ENCODE measurements around the gene SULT2B1.
A peak's percentile ranks its signal among the peaks of the same experiment; 100 is the strongest.
"Not testable (repeated sequence)": the region's sequence is repeated elsewhere in the genome, so short reads cannot be mapped to it uniquely, and the experiment has no call there.

The SULT2B1 gene

DNA sequence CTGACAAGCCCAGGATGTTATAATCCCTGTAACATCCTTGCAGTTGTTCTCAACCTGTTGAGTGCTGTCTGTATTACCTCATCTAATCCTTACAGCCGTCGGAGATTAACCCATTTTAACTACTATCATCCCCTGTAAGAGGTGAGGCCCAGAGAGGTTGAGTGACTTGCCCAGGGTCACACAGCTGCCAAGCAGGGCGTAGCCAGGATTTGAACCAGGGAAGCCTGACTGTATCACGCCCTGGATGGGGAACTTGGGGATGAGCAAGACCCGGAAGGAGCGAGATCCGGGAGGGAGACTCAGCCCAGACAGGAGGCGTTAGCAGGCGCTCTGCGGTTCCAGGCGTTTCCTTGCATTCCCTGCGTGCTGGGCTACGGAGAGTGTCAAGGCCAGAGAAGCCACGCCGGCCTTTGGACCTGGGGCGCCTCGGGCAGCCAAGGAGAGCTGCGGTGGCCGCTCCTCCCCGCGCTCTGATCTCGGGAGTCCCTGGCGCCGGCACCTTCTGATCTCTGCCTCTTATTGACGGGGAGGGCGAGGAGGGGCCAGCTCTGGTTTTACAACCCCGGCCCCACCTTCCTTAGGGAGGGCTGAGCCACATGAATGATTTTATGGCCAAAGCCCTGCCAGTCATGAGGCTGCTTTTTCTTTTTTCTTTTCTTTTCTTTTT lies 6.2 kb downstream of the SULT2B1 start:
- no peak overlapping the region for H3K27ac Mint-ChIP-seq
- no peak overlapping the region for H3K4me3 Mint-ChIP-seq

DNA sequence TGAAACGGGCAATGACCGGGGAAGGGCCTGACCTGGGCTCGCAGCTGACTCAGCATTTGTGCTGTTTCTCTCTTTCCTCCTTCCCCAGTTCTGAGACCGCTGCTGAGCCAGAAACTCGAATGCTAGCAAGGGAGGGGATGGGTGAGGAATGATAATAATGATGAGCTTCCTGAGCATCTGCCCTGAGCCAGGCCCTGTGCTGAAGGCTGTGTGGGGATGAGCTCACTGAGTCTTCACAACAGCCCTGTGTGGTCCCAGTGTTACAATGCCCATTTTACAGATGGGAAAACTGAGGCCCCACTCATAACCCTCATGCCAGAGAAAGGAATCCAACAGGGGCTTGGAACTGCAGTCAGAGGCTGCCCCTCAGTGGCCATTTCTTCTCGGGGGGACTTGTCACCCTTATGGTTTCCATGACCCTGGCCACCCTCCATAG lies 8.1 kb downstream of the SULT2B1 start:
- Mint-ChIP-seq H3K4me3 (no peak overlapping the region), H3K36me3 (no peaks in the 10 kb centered on the region), H3K27ac (peak overlapping the region; percentile 33), H3K9me3 (no peaks in the 10 kb centered on the region), H3K27me3 (peaks cover 36% of the 10 kb centered on the region), H3K4me1 (peaks cover 3% of the 10 kb centered on the region)
- CTCF ChIA-PET = interaction anchor here (0.6 kb wide), 1 partner anchor 1252 kb away, joined by 3 read pairs; no protein-coding TSS in a partner anchor
- no peak for DNase-seq

More for the DNA sequence above, 6.2 kb downstream of the SULT2B1 start:
- no peaks in the 10 kb centered on the region for H3K36me3 Mint-ChIP-seq
- CTCF ChIA-PET = no interaction called here
- H3K9me3 Mint-ChIP-seq = no peaks in the 10 kb centered on the region
- DNase-seq = no peak
- peaks cover 3% of the 10 kb centered on the region for H3K4me1 Mint-ChIP-seq
- peaks cover 36% of the 10 kb centered on the region for H3K27me3 Mint-ChIP-seq

DNA sequence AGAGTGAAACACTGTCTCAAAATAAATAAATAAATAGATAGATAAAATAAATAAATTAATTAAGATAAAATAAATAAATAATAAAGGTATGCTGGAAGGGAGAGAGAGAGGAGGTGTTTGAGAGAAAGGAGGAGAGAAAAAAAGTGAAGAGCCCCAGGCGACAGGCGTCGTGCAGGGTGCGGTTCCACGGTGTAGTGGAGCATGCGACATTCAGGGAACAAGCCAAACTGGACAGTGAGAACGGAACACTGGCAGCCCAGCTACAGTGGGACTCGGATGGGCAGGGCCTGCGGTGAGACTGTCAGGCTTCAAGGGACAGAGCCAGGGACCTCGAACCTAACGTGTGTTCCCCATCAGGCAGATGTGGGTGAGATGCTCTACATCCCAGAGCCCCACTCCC lies 9.4 kb downstream of the SULT2B1 start:
- CTCF ChIA-PET = no interaction called here
- no peaks in the 10 kb centered on the region for H3K36me3 Mint-ChIP-seq
- no peak for DNase-seq
- no peak overlapping the region for H3K27ac Mint-ChIP-seq
- H3K4me1 Mint-ChIP-seq = peaks cover 3% of the 10 kb centered on the region
- no peaks in the 10 kb centered on the region for H3K9me3 Mint-ChIP-seq
- H3K4me3 Mint-ChIP-seq = no peak overlapping the region
- peaks cover 31% of the 10 kb centered on the region for H3K27me3 Mint-ChIP-seq

DNA sequence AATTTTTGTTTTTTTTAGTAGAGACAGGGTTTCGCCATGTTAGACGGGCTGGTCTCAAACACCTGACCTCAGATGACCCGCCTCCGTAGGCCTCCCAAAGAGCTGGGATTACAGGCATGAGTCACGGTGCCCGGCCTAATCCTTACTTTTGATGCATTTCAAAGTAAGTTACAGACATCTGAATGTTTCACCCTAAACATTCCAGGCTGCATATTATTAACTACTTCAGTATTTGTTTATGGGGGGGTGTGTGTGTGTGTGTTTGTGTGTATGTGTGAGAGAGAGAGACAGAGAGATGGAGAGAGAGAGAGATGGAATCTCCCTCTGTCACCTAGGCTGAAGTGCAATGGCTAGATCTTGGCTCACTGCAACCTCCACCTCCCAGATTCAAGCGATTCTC lies 13.1 kb downstream of the SULT2B1 start:
- no peaks in the 10 kb centered on the region for H3K36me3 Mint-ChIP-seq
- H3K4me1 Mint-ChIP-seq = no peaks in the 10 kb centered on the region
- H3K27ac Mint-ChIP-seq = no peak overlapping the region
- CTCF ChIA-PET = no interaction called here
- H3K4me3 Mint-ChIP-seq = no peak overlapping the region
- DNase-seq = no peak
- H3K9me3 Mint-ChIP-seq = no peaks in the 10 kb centered on the region
- H3K27me3 Mint-ChIP-seq = peaks cover 25% of the 10 kb centered on the region

DNA sequence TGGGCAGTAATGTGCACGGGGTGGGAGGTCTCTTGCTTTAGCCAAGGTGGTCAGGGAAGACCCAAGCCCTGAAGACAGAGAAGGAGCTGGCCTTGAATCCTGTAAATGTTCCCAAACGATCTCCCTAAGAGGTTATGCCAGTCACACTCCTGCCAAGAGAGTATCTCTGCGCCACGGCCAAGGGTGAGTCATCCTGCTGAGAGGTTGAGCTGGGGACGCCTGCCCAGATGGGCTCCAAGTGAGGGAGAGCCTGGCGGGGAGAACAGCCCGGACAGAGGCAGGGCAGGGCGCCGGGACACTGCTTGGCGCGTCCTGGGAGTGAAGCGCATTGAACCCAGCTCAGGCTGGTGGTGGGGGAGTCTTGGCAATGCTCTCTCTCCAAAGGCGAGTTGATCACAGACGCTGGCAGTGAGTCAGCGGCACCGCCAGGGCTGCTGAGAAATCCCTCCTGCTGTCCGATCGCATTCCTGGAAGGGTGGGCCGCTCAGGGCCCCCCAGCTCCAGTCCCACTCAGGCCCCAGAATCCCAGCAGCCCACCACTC lies 16.4 kb downstream of the SULT2B1 start:
- Mint-ChIP-seq H3K4me3 (no peak overlapping the region), H3K9me3 (no peaks in the 10 kb centered on the region), H3K4me1 (no peaks in the 10 kb centered on the region), H3K36me3 (no peaks in the 10 kb centered on the region), H3K27ac (no peak overlapping the region), H3K27me3 (peaks cover 22% of the 10 kb centered on the region)
- DNase-seq = no peak
- CTCF ChIA-PET = interaction anchor here (1.1 to 1.8 kb wide), 2 partner anchors 11 to 16 kb away, joined by 4 to 8 read pairs; no protein-coding TSS in a partner anchor

DNA sequence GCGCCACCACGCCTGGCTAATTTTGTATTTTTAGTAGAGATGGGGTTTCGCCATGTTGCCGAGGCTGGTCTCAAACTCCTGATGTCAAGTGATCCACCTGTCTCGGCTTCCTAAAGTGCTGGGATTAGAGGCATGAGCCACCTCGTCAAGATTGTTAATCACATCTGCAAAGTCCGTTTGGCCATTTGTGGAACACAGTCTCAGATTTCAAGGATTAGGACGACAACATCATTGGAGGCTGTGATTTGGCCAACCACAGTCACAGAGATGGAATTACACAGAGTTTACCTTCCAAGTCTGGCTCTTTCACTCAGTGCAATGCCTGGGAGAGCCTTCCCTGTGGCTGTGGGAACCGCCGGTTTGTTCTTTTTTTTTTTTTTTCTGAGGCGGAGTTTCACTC lies 17.8 kb downstream of the SULT2B1 start:
- H3K27me3 Mint-ChIP-seq = peaks cover 22% of the 10 kb centered on the region
- H3K9me3 Mint-ChIP-seq = no peaks in the 10 kb centered on the region
- H3K4me1 Mint-ChIP-seq = no peaks in the 10 kb centered on the region
- no peak for DNase-seq
- CTCF ChIA-PET = no interaction called here
- H3K36me3 Mint-ChIP-seq = no peaks in the 10 kb centered on the region
- H3K4me3 Mint-ChIP-seq = no peak overlapping the region
- no peak overlapping the region for H3K27ac Mint-ChIP-seq

DNA sequence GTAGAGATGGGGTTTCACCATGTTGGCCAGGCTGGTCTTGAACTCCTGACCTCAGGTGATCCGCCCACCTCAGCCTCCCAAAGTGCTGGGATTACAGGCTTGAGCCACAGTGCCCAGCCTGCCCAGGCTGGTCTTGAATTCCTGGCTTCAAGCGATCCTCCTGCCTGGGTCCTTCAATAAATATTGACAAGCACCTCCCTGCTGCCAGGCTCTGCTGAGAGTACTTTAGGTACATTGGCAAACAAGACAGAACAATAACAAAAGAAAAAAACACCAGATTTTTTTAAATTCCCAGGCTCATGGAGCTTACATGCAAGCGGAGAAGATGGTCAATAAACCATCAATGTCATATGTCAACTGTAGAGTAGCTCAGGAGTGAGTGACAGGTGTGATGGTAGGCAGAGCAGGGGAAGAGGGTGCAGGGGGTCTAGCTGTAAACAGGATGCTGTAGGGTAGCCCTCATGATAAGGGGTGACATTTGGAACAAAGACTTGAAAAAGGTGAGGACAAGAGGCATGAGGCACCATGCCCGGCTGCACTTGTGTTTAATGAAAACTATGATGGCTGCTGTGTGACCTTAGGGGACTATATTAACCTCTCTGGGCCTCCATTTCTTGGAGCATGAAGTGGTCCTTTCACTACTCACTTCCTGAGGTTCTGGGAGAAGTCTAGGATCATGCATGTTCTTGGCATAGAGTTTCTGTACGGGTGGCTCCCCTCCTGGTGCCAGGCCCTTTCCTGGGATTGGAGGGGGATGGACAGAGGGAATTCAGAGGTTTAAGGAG lies 19.6 kb downstream of the SULT2B1 start:
- Mint-ChIP-seq H3K36me3 (no peaks in the 10 kb centered on the region), H3K4me1 (no peaks in the 10 kb centered on the region), H3K9me3 (no peaks in the 10 kb centered on the region), H3K4me3 (no peak overlapping the region), H3K27me3 (peaks cover 21% of the 10 kb centered on the region), H3K27ac (no peak overlapping the region)
- CTCF ChIA-PET = no interaction called here
- no peak for DNase-seq

DNA sequence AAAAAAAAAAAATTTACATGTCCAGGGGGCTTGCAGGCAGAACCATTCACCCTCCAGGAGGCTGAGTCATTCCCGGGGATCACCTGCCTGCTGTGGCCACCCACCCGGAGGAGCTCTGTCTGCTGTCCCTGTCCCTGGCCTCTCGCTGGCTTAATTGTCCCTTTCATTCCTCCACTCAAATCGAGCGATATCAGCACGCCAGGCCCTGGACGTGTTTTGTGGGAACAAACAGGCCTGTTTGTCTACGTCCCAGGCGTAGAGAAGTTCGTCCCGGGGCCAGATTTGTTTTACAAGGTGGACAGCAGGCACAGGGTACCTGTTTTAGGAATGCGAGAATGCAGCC lies 21.2 kb downstream of the SULT2B1 start:
- CTCF ChIA-PET = interaction anchor here (0.7 to 3.7 kb wide), 3 partner anchors 11 to 36 kb away, joined by 4 to 14 read pairs (median 5); no protein-coding TSS in a partner anchor
- Mint-ChIP-seq H3K27ac (no peak overlapping the region), H3K27me3 (peaks cover 8% of the 10 kb centered on the region), H3K4me3 (no peak overlapping the region), H3K4me1 (no peaks in the 10 kb centered on the region), H3K36me3 (no peaks in the 10 kb centered on the region), H3K9me3 (no peaks in the 10 kb centered on the region)
- no peak for DNase-seq

DNA sequence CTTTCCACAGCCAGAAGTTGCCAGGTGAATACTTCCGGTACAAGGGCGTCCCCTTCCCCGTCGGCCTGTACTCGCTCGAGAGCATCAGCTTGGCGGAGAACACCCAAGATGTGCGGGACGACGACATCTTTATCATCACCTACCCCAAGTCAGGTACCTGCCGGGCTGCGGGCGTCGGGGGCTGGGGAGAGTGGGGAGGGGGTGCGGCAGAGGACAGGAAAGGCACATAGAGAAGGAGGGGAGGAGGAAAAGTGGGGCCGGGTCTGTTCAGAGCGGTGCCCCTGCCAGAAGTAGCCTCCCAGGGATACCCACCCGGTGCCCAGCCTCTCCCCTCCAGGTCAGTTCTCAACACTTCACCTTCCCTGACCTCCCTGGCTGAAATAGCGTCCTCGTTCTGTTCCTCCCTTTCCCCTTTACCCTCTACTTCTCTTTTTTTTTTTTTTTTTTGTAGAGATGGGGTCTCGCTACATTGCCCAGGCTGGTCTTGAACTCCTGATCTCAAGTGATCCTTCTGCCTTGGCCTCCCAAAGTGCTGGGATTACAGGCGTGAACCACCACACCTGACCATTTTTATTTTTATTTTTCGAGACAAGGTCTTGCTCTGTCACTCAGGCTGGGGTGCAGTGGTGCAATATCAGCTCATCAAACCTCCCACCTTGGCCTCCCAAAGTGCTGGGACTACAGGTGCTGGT lies 24.1 kb downstream of the SULT2B1 start:
- H3K27ac Mint-ChIP-seq = no peak overlapping the region
- no peaks in the 10 kb centered on the region for H3K36me3 Mint-ChIP-seq
- CTCF ChIA-PET = interaction anchor here (0.9 to 3.7 kb wide), 2 partner anchors 8 to 70 kb away, joined by 3 to 14 read pairs; no protein-coding TSS in a partner anchor

DNA sequence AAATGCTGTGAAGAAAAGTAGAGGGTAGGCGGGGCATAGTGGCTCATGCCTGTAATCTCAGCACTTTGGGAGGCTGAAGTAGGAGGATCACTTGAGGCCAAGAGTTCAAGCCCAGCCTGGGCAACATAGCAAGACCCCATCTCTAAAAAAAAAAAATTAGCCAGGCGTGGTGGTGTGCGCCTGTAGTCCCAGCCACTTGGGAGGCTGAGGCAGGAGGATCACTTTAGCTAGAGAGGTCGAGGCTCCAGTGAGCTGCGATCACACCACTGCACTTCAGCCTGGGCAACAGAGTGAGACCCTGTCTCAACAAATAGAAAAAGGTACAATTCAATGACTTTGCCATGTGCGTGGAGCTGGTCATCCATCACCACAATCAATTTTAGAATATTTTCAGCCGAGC lies 25.9 kb downstream of the SULT2B1 start:
- H3K27me3 Mint-ChIP-seq, H3K27ac Mint-ChIP-seq, CTCF ChIA-PET, H3K9me3 Mint-ChIP-seq, H3K36me3 Mint-ChIP-seq, H3K4me3 Mint-ChIP-seq, DNase-seq, H3K4me1 Mint-ChIP-seq: not testable (repeated sequence)

More for the DNA sequence above, 24.1 kb downstream of the SULT2B1 start:
- no peak for DNase-seq
- no peaks in the 10 kb centered on the region for H3K4me1 Mint-ChIP-seq
- H3K27me3 Mint-ChIP-seq = no peaks in the 10 kb centered on the region
- H3K9me3 Mint-ChIP-seq = no peaks in the 10 kb centered on the region
- no peak overlapping the region for H3K4me3 Mint-ChIP-seq

DNA sequence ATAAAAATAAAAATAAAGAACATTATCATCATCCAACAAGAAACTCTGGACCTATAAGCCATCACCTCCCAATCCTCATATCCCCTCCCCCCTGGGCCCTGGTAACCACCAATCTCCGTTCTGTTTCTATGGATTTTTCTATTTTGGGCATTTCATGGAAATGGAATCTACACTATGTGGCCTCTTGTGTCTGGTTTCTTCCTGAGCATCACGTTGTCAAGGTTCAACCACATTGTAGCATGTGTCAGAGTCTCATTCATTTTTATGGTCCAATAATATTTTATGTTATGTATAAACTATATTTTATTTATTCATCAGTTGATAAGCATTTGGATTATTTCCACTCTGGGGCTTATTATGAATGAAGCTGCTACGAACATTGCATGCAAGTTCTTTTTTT lies 26.9 kb downstream of the SULT2B1 start:
- no peaks in the 10 kb centered on the region for H3K4me1 Mint-ChIP-seq
- DNase-seq = no peak
- H3K27me3 Mint-ChIP-seq = no peaks in the 10 kb centered on the region
- no peaks in the 10 kb centered on the region for H3K36me3 Mint-ChIP-seq
- no peaks in the 10 kb centered on the region for H3K9me3 Mint-ChIP-seq
- CTCF ChIA-PET = no interaction called here
- H3K27ac Mint-ChIP-seq = no peak overlapping the region
- no peak overlapping the region for H3K4me3 Mint-ChIP-seq

DNA sequence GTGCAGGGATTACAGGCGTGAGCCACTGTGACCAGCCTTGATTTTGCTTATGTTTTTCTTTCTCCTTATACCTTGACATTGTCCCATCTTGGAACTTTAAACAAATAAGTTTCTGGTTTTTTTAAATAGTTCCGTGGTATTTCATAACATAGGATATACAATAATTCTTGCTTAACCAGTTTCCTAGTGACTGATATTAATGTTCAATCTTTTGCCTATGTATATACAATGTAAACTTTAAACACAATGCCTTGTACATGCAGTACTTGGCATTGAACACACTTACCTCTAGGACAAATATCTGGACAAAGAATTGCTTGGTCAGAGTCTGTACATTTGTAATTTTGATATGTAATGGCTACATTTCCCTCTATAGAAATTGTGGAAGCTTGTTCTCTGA lies 30.2 kb downstream of the SULT2B1 start:
- Mint-ChIP-seq H3K27me3 (peaks cover 11% of the 10 kb centered on the region), H3K36me3 (peaks cover 2% of the 10 kb centered on the region), H3K4me3 (no peak overlapping the region), H3K4me1 (peaks cover 5% of the 10 kb centered on the region), H3K27ac (no peak overlapping the region), H3K9me3 (no peaks in the 10 kb centered on the region)
- no peak for DNase-seq
- CTCF ChIA-PET = interaction anchor here (3.3 to 7.8 kb wide), 2 partner anchors 75 to 268 kb away, joined by 20 to 138 read pairs; no protein-coding TSS in a partner anchor

DNA sequence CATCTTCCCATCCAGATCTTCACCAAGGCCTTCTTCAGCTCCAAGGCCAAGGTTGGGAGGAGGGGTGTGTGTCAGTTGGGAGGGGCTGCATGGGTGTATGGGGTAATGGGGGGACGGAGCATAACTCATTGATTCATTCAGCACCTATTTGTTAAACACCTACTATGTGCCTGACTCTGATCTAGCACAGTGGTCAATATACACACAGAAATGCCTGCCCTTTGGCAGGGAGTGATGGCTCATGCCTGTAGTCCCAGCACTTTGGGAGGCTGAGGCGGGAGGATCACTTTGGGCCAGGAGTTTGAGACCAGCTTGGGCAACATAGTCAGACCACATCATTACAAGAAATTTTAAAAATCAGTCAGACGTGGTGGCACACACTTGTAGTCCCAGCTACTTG lies 35.4 kb downstream of the SULT2B1 start:
- Mint-ChIP-seq H3K27ac (no peak overlapping the region), H3K4me1 (peaks cover 23% of the 10 kb centered on the region), H3K27me3 (peaks cover 37% of the 10 kb centered on the region), H3K9me3 (no peaks in the 10 kb centered on the region), H3K4me3 (no peak overlapping the region), H3K36me3 (peaks cover 8% of the 10 kb centered on the region)
- DNase-seq = no peak
- CTCF ChIA-PET = interaction anchor here (5.3 to 7.8 kb wide), 3 partner anchors 21 to 98 kb away, joined by 35 to 138 read pairs (median 78); partner anchors contain the start of gene SPACA4

Data from activated naive CD4-positive, alpha-beta T cell treated with anti-CD3 and anti-CD28 coated beads, Interleukin-2, amount 10 ng/mL, durations not matched to agents 7 days and 5 days (primary cell).